ENCODE data around the gene WWC2. TPM values are rescaled to one million over a fixed set of nuclear protein-coding genes. Genes with fewer than 3 reads are reported as not detected.
A peak's percentile ranks its signal among the peaks of the same experiment; 100 is the strongest.

Gene WWC2
- total RNA-seq, 1 experiment from 2014 or later = 126 TPM

DNA sequence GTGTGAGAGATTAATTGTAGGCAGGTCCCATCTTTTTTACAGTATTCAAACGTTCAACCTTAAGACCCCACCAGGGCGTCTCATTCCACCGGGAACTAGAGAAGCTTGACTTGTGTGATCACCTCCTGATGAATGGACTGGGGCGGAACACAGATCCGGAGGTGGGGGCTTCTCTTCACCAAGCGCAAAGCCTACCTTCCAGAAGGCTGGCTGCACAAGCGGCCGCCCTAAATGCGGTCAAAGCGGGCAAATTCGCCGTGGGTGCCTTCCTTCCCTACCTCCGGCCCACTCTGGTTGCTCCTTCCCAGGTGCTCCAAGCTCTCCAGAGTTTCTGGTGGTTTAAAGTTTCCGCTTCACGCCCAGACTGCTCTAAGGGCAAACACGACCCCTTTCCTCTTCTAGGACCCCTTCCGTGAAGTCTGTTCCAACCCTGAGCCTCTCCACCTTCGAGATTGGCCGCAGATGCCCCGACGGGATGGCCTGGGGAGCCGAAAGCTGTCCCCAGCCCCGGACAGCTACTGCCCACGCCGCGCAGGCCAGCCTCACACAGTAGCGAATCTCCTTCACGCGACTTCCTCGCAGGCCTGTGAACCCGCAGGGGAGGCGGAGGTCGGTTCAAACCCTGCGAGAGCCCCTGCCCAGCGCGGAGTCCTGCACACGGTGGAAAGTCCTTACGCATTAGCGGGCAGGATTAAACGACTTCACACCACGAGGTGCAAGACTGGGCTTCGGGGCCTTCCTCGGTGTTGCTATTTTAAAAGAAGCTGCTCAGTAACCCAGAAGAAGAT, 1.6 kb upstream of the WWC2 start:
- CTCF ChIA-PET = interaction anchor here (0.9 to 3.3 kb wide), 10 partner anchors 17 to 179 kb away, joined by 3 to 22 read pairs (median 4); no protein-coding TSS in a partner anchor
- Mint-ChIP-seq H3K9me3 (no peaks in the 10 kb centered on the region), H3K4me1 (peaks cover 39% of the 10 kb centered on the region), H3K27me3 (ENCODE audit: low read depth) (peaks cover 3% of the 10 kb centered on the region), H3K36me3 (no peaks in the 10 kb centered on the region), H3K4me3 (peak overlapping the region; percentile 91), H3K27ac (peak overlapping the region; percentile 96)
- ATAC-seq = peak; percentile 6
- TF ChIP-seq, protein P1, sequence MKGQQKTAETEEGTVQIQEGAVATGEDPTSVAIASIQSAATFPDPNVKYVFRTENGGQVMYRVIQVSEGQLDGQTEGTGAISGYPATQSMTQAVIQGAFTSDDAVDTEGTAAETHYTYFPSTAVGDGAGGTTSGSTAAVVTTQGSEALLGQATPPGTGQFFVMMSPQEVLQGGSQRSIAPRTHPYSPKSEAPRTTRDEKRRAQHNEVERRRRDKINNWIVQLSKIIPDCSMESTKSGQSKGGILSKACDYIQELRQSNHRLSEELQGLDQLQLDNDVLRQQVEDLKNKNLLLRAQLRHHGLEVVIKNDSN (CRISPR knock-in tag; IDR thresholded peaks at IDR 0.05) = no peak
- TF ChIP-seq ETV6 (CRISPR knock-in tag; IDR thresholded peaks at IDR 0.05) (no peak), ZNF317 (CRISPR knock-in tag; IDR thresholded peaks at IDR 0.05; ENCODE audit: borderline replicate concordance, low read depth) (no peak), SP1 (CRISPR knock-in tag; conservative IDR thresholded peaks at IDR 0.05) (no peak), FOXP1 (CRISPR knock-in tag; IDR thresholded peaks at IDR 0.05; ENCODE audit: borderline replicate concordance) (0 out of 2 replicates have a peak, but pooled peaks have one; percentile 18), GABPB1 (CRISPR knock-in tag; IDR thresholded peaks at IDR 0.05) (no peak), GTF2I (CRISPR knock-in tag; conservative IDR thresholded peaks at IDR 0.05) (no peak), TEAD4 (CRISPR knock-in tag; IDR thresholded peaks at IDR 0.05) (no peak), NFATC4 (CRISPR knock-in tag; IDR thresholded peaks at IDR 0.05) (no peak), MYBL2 (CRISPR knock-in tag; IDR thresholded peaks at IDR 0.05) (0 out of 2 replicates have a peak, but pooled peaks have one; percentile 30), ZNF138 (CRISPR knock-in tag; conservative IDR thresholded peaks at IDR 0.05) (0 out of 2 replicates have a peak, but pooled peaks have one; percentile 47)
- TF ChIP-seq, protein P2, sequence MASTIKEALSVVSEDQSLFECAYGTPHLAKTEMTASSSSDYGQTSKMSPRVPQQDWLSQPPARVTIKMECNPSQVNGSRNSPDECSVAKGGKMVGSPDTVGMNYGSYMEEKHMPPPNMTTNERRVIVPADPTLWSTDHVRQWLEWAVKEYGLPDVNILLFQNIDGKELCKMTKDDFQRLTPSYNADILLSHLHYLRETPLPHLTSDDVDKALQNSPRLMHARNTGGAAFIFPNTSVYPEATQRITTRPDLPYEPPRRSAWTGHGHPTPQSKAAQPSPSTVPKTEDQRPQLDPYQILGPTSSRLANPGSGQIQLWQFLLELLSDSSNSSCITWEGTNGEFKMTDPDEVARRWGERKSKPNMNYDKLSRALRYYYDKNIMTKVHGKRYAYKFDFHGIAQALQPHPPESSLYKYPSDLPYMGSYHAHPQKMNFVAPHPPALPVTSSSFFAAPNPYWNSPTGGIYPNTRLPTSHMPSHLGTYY (CRISPR knock-in tag; IDR thresholded peaks at IDR 0.05) = no peak
- TF ChIP-seq, protein P3, sequence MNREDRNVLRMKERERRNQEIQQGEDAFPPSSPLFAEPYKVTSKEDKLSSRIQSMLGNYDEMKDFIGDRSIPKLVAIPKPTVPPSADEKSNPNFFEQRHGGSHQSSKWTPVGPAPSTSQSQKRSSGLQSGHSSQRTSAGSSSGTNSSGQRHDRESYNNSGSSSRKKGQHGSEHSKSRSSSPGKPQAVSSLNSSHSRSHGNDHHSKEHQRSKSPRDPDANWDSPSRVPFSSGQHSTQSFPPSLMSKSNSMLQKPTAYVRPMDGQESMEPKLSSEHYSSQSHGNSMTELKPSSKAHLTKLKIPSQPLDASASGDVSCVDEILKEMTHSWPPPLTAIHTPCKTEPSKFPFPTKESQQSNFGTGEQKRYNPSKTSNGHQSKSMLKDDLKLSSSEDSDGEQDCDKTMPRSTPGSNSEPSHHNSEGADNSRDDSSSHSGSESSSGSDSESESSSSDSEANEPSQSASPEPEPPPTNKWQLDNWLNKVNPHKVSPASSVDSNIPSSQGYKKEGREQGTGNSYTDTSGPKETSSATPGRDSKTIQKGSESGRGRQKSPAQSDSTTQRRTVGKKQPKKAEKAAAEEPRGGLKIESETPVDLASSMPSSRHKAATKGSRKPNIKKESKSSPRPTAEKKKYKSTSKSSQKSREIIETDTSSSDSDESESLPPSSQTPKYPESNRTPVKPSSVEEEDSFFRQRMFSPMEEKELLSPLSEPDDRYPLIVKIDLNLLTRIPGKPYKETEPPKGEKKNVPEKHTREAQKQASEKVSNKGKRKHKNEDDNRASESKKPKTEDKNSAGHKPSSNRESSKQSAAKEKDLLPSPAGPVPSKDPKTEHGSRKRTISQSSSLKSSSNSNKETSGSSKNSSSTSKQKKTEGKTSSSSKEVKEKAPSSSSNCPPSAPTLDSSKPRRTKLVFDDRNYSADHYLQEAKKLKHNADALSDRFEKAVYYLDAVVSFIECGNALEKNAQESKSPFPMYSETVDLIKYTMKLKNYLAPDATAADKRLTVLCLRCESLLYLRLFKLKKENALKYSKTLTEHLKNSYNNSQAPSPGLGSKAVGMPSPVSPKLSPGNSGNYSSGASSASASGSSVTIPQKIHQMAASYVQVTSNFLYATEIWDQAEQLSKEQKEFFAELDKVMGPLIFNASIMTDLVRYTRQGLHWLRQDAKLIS (CRISPR knock-in tag; IDR thresholded peaks at IDR 0.05; ENCODE audit: borderline replicate concordance) = 0 out of 2 replicates have a peak, but pooled peaks have one; percentile 25
- TF ChIP-seq, protein P4, sequence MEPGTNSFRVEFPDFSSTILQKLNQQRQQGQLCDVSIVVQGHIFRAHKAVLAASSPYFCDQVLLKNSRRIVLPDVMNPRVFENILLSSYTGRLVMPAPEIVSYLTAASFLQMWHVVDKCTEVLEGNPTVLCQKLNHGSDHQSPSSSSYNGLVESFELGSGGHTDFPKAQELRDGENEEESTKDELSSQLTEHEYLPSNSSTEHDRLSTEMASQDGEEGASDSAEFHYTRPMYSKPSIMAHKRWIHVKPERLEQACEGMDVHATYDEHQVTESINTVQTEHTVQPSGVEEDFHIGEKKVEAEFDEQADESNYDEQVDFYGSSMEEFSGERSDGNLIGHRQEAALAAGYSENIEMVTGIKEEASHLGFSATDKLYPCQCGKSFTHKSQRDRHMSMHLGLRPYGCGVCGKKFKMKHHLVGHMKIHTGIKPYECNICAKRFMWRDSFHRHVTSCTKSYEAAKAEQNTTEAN (CRISPR knock-in tag; IDR thresholded peaks at IDR 0.05) = no peak
- TF ChIP-seq, protein P5, sequence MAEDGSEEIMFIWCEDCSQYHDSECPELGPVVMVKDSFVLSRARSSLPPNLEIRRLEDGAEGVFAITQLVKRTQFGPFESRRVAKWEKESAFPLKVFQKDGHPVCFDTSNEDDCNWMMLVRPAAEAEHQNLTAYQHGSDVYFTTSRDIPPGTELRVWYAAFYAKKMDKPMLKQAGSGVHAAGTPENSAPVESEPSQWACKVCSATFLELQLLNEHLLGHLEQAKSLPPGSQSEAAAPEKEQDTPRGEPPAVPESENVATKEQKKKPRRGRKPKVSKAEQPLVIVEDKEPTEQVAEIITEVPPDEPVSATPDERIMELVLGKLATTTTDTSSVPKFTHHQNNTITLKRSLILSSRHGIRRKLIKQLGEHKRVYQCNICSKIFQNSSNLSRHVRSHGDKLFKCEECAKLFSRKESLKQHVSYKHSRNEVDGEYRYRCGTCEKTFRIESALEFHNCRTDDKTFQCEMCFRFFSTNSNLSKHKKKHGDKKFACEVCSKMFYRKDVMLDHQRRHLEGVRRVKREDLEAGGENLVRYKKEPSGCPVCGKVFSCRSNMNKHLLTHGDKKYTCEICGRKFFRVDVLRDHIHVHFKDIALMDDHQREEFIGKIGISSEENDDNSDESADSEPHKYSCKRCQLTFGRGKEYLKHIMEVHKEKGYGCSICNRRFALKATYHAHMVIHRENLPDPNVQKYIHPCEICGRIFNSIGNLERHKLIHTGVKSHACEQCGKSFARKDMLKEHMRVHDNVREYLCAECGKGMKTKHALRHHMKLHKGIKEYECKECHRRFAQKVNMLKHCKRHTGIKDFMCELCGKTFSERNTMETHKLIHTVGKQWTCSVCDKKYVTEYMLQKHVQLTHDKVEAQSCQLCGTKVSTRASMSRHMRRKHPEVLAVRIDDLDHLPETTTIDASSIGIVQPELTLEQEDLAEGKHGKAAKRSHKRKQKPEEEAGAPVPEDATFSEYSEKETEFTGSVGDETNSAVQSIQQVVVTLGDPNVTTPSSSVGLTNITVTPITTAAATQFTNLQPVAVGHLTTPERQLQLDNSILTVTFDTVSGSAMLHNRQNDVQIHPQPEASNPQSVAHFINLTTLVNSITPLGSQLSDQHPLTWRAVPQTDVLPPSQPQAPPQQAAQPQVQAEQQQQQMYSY (CRISPR knock-in tag; IDR thresholded peaks at IDR 0.05) = peak; percentile 31; the same call in 1 of the 2 replicates
- TF ChIP-seq, protein P6, sequence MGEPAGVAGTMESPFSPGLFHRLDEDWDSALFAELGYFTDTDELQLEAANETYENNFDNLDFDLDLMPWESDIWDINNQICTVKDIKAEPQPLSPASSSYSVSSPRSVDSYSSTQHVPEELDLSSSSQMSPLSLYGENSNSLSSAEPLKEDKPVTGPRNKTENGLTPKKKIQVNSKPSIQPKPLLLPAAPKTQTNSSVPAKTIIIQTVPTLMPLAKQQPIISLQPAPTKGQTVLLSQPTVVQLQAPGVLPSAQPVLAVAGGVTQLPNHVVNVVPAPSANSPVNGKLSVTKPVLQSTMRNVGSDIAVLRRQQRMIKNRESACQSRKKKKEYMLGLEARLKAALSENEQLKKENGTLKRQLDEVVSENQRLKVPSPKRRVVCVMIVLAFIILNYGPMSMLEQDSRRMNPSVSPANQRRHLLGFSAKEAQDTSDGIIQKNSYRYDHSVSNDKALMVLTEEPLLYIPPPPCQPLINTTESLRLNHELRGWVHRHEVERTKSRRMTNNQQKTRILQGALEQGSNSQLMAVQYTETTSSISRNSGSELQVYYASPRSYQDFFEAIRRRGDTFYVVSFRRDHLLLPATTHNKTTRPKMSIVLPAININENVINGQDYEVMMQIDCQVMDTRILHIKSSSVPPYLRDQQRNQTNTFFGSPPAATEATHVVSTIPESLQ (CRISPR knock-in tag; IDR thresholded peaks at IDR 0.05) = no peak
- TF ChIP-seq, protein P7, sequence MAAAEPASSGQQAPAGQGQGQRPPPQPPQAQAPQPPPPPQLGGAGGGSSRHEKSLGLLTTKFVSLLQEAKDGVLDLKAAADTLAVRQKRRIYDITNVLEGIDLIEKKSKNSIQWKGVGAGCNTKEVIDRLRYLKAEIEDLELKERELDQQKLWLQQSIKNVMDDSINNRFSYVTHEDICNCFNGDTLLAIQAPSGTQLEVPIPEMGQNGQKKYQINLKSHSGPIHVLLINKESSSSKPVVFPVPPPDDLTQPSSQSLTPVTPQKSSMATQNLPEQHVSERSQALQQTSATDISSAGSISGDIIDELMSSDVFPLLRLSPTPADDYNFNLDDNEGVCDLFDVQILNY (CRISPR knock-in tag; IDR thresholded peaks at IDR 0.05) = no peak
- TF ChIP-seq, protein P8, sequence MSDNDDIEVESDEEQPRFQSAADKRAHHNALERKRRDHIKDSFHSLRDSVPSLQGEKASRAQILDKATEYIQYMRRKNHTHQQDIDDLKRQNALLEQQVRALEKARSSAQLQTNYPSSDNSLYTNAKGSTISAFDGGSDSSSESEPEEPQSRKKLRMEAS (CRISPR knock-in tag; IDR thresholded peaks at IDR 0.05) = peak; percentile 48; the same call in 1 of the 2 replicates
- peak; percentile 52 for DNase-seq (ENCODE audit: low spot score)
- POLR2A ChIA-PET = interaction anchor here (1.4 to 3.5 kb wide), 2 partner anchors 86 to 165 kb away, joined by 3 to 38 read pairs; no protein-coding TSS in a partner anchor
